Measurements from ENCODE around the gene FAM237B.

Gene FAM237B

GRCh38 chr7:90290244-90291113 is 30.6 kb downstream of the FAM237B start:
- DNase-seq (ENCODE audit: low read depth in 3 of 3) = no peak

GRCh38 chr7:90288154-90288553 is 33.0 kb downstream of the FAM237B start:
- no peak for DNase-seq (ENCODE audit: low read depth in 3 of 3)

GRCh38 chr7:90276033-90276728 is 44.9 kb downstream of the FAM237B start:
- no peak for DNase-seq (ENCODE audit: low read depth in 3 of 3)

- no peak for DNase-seq (ENCODE audit: low read depth in 3 of 3)
Observed at GRCh38 chr7:90274161-90274560, 46.9 kb downstream of the FAM237B start.

GRCh38 chr7:90272242-90272641 is 48.9 kb downstream of the FAM237B start:
- DNase-seq (ENCODE audit: low read depth in 3 of 3) = no peak

- no peak for DNase-seq (ENCODE audit: low read depth in 3 of 3)
Observed at GRCh38 chr7:90271753-90272152, 49.4 kb downstream of the FAM237B start.

GRCh38 chr7:90270431-90271178 is 50.5 kb downstream of the FAM237B start:
- DNase-seq (ENCODE audit: low read depth in 3 of 3) = no peak

GRCh38 chr7:90269163-90269562 is 51.9 kb downstream of the FAM237B start:
- no peak for DNase-seq (ENCODE audit: low read depth in 3 of 3)

GRCh38 chr7:90267263-90267858 is 53.7 kb downstream of the FAM237B start:
- DNase-seq (ENCODE audit: low read depth in 3 of 3) = no peak

GRCh38 chr7:90266808-90267207 is 54.3 kb downstream of the FAM237B start:
- DNase-seq (ENCODE audit: low read depth in 3 of 3) = no peak
